CD4-positive, alpha-beta T cell treated with Interleukin-15 for 1 hour (primary cell): ENCODE measurements around the gene TCEANC.

Source experiments
- DNase-seq: peaks from one replicate; pipeline ENCODE4 v3.0.0-alpha.2; 2020

The TCEANC gene

GRCh38 chrX:13693341-13693961 lies 40.5 kb downstream of the TCEANC start:
- DNase-seq: no peak

- DNase-seq: no peak
These were observed 41.4 kb downstream of the TCEANC start for GRCh38 chrX:13694359-13694758.

- DNase-seq: no peak
These were observed 42.0 kb downstream of the TCEANC start for GRCh38 chrX:13694983-13695382.

GRCh38 chrX:13695601-13696115 lies 42.7 kb downstream of the TCEANC start:
- DNase-seq: no peak

GRCh38 chrX:13697455-13697854 lies 44.5 kb downstream of the TCEANC start:
- DNase-seq: no peak

GRCh38 chrX:13697976-13698375 lies 45.0 kb downstream of the TCEANC start:
- DNase-seq: no peak

- no peak for DNase-seq
These were observed 45.5 kb downstream of the TCEANC start for GRCh38 chrX:13698432-13698831.

- no peak for DNase-seq
These were observed 46.4 kb downstream of the TCEANC start for GRCh38 chrX:13699183-13699826.

GRCh38 chrX:13700380-13700779 lies 47.4 kb downstream of the TCEANC start:
- no peak for DNase-seq

GRCh38 chrX:13702111-13702789 lies 49.3 kb downstream of the TCEANC start:
- no peak for DNase-seq

- DNase-seq: no peak
These were observed 50.2 kb downstream of the TCEANC start for GRCh38 chrX:13703135-13703534.

- DNase-seq: no peak
These were observed 50.6 kb downstream of the TCEANC start for GRCh38 chrX:13703589-13703988.

- DNase-seq: no peak
These were observed 58.2 kb downstream of the TCEANC start for GRCh38 chrX:13711141-13711540.
